ENCODE data around the gene SORT1. TPM values are rescaled to one million over a fixed set of nuclear protein-coding genes. Genes with fewer than 3 reads are reported as not detected.

The SORT1 gene
- total and polyA plus RNA-seq, 2 of the 13 experiments (the other 11 are each of a cell fraction or from before 2014, with no cell fraction given) = 32.4 to 93.0 TPM

DNA sequence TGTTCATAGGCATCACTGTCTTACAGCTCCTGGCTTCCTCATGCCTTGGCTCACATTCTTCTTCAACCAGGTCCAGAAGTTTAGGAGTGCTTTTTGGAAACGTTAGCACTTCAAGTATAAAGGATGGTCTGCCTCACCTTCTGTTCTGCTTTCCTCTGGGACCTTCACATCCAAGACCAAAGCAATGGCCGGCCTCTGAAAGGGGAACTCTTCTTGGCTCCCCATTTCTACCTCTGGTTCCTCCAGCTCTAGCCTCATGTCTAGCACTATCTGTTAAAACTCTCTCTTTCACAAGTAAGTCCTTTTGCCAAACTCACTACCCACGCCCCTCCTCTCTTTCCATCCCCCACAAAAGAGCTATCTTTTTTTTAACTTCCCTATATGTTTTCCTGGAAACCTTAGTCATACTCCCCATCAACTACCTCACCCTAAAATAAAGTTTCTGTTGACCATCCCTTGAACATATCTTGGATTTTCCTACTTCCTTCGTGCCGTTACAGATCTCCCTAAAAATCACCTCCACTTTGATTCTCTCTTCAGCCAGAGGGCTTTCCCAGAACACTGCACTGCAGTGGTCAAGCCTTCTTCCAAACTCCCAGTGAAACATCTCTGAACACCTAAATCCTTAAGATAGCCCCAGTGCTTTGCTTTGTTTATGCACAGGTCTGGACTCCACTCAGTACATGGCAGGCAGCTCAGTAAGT, 7.9 kb downstream of the SORT1 start:
- ChIA-PET POLR2A (interaction anchor here (0.9 to 1.6 kb wide), 2 partner anchors 9 to 11 kb away, joined by 3 to 4 read pairs; no protein-coding TSS in a partner anchor), CTCF (ENCODE audit: low intra/inter-chr PET ratio, low total read pairs) (no interaction called here)
- no peak for ATAC-seq
- Histone ChIP-seq H2AFZ (ENCODE audit: low read length) (no peak overlapping the region), H3K27ac (ENCODE audit: extremely low read length, insufficient read depth, low read length) (no peak overlapping the region), H3K27me3 (ENCODE audit: control insufficient read depth in 1 of 2, insufficient read depth in 2 of 2, low read length in 2 of 2) (no peaks in the 10 kb centered on the region), H3K4me3 (replicated peaks in 1 of 3; ENCODE audit: insufficient read depth in 1 of 3, low read depth in 2 of 3, low read length in 3 of 3) (no peak overlapping the region), H3K9me3 (ENCODE audit: low read length) (no peaks in the 10 kb centered on the region), H3K9ac (ENCODE audit: insufficient read depth, low read depth, low read length) (no peak overlapping the region), H3K79me2 (ENCODE audit: insufficient read depth, low read length) (peaks cover 88% of the 10 kb centered on the region), H3K4me2 (ENCODE audit: low read depth, low read length) (peak overlapping the region; percentile 82), H3K36me3 (replicated peaks in 1 of 2; ENCODE audit: control insufficient read depth in 1 of 2, insufficient read depth in 2 of 2, low read length in 2 of 2) (peaks cover 0 to 11% of the 10 kb centered on the region in 2 experiments; a peak in 2 of 5 replicates), H4K20me1 (ENCODE audit: insufficient read depth, low read length) (no peaks in the 10 kb centered on the region), H3K4me1 (ENCODE audit: insufficient read depth, low read length) (peaks cover 92% of the 10 kb centered on the region)
- WGBS (ENCODE audit: low lambda C conversion rate) = 93% methylated on average over 5 of the region's 5 CpGs
- DNase-seq (ENCODE audit: low spot score) = no peak
- intact Hi-C loops (cut with micrococcal nuclease; ENCODE audit: unreplicated experiment) (loop anchor here (10.0 kb wide), 1 partner anchor 295 kb away; the partner anchor contains the start of gene TMEM167B), in situ Hi-C loops (cut with HindIII; ENCODE audit: extremely low pct_ligation_motif_present, low pct_unique_long_range_greater_than_20kb) (no loop called here)
- TF ChIP-seq ZNF713 (CRISPR knock-in tag; IDR thresholded peaks at IDR 0.05) (0 out of 2 replicates have a peak, but pooled peaks have one; percentile 43), ZKSCAN5 (CRISPR knock-in tag; IDR thresholded peaks at IDR 0.05) (no peak), ZFP90 (CRISPR knock-in tag; IDR thresholded peaks at IDR 0.05; ENCODE audit: borderline replicate concordance) (no peak)
- TF ChIP-seq, protein P1, sequence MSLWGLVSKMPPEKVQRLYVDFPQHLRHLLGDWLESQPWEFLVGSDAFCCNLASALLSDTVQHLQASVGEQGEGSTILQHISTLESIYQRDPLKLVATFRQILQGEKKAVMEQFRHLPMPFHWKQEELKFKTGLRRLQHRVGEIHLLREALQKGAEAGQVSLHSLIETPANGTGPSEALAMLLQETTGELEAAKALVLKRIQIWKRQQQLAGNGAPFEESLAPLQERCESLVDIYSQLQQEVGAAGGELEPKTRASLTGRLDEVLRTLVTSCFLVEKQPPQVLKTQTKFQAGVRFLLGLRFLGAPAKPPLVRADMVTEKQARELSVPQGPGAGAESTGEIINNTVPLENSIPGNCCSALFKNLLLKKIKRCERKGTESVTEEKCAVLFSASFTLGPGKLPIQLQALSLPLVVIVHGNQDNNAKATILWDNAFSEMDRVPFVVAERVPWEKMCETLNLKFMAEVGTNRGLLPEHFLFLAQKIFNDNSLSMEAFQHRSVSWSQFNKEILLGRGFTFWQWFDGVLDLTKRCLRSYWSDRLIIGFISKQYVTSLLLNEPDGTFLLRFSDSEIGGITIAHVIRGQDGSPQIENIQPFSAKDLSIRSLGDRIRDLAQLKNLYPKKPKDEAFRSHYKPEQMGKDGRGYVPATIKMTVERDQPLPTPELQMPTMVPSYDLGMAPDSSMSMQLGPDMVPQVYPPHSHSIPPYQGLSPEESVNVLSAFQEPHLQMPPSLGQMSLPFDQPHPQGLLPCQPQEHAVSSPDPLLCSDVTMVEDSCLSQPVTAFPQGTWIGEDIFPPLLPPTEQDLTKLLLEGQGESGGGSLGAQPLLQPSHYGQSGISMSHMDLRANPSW (CRISPR knock-in tag; IDR thresholded peaks at IDR 0.05; ENCODE audit: borderline replicate concordance) = peak; percentile 28; the same call in 1 of the 2 replicates
- no peak for FAIRE-seq
- BruUV-seq (replicated peaks) = no TSS peak
